Measurements from ENCODE around the gene TMEM238.

Gene TMEM238

DNA sequence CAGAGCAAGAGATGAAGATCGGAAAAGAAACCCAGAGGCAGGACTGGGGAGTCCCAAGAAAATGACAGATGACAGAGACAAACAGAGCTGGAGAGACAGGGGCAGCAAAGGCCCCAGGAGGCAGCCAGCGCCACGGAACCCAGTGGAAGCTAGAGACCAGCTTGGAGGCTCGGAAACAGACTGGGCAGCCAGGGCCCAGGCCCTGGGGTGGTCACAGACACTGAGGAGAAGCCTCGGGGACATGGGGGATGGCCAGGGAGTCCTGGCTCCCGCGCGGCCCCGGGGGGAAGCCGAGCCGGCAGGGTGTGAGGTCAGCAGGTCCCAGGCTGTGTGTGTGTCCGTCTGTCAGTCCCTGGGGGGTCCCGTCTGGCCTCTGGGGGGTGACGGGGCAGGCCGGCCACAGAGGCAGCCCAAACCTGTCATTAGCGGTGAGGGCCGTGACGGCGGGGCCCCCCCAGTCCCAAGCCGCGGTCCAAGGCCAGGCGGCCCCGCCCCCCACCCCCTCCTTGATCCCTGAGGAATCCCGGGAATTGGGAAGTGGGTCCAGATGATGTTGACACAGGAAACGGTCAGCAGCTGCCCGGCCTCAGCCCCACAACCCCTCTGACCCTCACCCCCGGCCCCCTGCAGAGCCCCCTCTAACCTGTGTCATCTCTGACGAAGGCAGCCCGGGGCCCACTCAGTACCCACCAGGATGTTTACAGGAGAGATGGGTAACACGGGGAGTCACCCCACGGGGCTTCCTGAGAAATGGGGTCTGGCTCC lies 9.9 kb downstream of the TMEM238 start:
- no peaks in the 10 kb centered on the region for H3K36me3 ChIP-seq (ENCODE audit: control insufficient read depth, insufficient read depth, low read length)
- no peak for DNase-seq (ENCODE audit: extremely low read depth, insufficient read length)
- TF ChIP-seq, protein P1, sequence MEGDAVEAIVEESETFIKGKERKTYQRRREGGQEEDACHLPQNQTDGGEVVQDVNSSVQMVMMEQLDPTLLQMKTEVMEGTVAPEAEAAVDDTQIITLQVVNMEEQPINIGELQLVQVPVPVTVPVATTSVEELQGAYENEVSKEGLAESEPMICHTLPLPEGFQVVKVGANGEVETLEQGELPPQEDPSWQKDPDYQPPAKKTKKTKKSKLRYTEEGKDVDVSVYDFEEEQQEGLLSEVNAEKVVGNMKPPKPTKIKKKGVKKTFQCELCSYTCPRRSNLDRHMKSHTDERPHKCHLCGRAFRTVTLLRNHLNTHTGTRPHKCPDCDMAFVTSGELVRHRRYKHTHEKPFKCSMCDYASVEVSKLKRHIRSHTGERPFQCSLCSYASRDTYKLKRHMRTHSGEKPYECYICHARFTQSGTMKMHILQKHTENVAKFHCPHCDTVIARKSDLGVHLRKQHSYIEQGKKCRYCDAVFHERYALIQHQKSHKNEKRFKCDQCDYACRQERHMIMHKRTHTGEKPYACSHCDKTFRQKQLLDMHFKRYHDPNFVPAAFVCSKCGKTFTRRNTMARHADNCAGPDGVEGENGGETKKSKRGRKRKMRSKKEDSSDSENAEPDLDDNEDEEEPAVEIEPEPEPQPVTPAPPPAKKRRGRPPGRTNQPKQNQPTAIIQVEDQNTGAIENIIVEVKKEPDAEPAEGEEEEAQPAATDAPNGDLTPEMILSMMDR (IDR thresholded peaks at IDR 0.05; ENCODE audit: insufficient read depth, low read length, poor library complexity, severe bottlenecking), result no peak
- no peaks in the 10 kb centered on the region; the same call in none of the 2 replicates for H3K27me3 ChIP-seq (replicated peaks; ENCODE audit: control insufficient read depth, insufficient read depth, low read length)
- no peak overlapping the region for H3K4me3 ChIP-seq (replicated peaks; ENCODE audit: low read depth, low read length)

DNA sequence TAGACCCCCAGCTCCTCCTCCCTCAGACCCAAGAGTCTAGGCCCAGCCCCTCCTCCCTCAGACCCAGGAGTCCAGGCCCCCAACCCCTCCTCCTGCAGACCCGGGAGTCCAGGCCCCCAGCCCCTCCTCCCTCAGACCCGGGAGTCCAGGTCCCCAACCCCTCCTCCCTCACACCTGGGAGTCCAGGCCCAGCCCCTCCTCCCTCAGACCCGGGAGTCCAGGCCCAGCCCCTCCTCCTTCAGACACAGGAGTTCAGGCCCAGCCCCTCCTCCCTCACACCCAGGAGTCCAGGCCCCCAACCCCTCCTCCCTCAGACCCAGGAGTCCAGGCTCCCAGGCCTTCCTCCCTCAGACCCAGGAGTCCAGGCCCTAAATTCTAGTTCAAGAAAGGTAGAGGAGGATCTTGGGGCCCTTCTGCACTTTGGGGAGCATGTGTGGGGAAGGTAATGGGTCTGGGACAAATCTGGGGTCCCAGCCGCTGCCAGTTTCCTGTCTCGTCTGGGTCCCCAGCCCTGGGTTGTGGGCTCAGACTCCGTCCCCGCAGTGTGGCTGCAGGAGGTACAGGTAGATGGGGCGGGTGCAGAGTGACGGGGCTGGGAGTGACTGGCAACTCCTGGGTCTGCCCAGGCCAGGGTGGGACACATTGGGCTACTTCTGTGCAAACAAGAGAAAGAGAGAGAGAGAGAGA lies 10.6 kb downstream of the TMEM238 start:
- DNase-seq (ENCODE audit: extremely low read depth, insufficient read length), result no peak
- TF ChIP-seq, protein P1 (IDR thresholded peaks at IDR 0.05; ENCODE audit: insufficient read depth, low read length, poor library complexity, severe bottlenecking), result no peak
- Histone ChIP-seq H3K27me3 (replicated peaks; ENCODE audit: control insufficient read depth, insufficient read depth, low read length) (no peaks in the 10 kb centered on the region; the same call in none of the 2 replicates), H3K36me3 (ENCODE audit: control insufficient read depth, insufficient read depth, low read length) (no peaks in the 10 kb centered on the region), H3K4me3 (replicated peaks; ENCODE audit: low read depth, low read length) (no peak overlapping the region)

DNA sequence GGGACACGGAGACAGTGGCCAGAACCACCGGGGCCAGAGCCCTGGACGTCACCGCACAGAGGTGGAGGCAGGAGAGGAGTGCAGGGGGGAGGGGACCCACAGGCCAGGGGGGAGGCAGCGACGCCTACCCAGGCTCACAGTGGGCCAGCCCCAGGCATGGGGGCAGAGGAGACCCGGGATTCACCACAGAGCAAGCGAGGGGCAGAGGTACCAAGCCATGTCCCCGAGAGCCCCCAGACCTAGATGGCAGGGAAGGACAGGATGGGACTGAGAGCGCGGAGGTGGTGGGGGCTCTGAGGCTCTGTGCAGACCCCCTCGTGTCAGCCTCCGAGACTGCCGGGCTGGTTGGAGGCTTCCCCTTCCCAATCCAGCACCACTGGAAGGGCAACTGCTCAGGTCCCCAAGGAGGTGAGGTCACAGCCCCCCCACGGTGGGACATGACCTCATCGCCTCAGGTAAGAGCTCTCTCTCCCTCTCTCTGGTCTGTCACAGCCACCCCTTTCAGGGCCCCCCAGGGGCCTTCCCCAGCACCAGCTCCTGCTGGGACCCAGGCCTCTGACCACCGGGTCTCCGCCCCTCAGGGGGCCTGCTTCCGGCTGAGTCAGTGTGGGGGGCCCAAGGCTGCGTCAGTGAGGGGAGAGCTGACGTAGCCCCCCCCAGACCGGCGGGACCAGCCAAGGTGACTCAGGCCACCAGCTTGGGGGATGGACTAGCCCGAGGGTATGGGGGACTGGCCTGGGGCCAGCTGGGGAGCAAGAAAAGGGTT lies 11.6 kb downstream of the TMEM238 start:
- TF ChIP-seq, protein P1 (IDR thresholded peaks at IDR 0.05; ENCODE audit: insufficient read depth, low read length, poor library complexity, severe bottlenecking), result no peak
- DNase-seq (ENCODE audit: extremely low read depth, insufficient read length), result no peak
- H3K36me3 ChIP-seq (ENCODE audit: control insufficient read depth, insufficient read depth, low read length), result no peaks in the 10 kb centered on the region
- no peaks in the 10 kb centered on the region; the same call in none of the 2 replicates for H3K27me3 ChIP-seq (replicated peaks; ENCODE audit: control insufficient read depth, insufficient read depth, low read length)
- no peak overlapping the region for H3K4me3 ChIP-seq (replicated peaks; ENCODE audit: low read depth, low read length)

DNA sequence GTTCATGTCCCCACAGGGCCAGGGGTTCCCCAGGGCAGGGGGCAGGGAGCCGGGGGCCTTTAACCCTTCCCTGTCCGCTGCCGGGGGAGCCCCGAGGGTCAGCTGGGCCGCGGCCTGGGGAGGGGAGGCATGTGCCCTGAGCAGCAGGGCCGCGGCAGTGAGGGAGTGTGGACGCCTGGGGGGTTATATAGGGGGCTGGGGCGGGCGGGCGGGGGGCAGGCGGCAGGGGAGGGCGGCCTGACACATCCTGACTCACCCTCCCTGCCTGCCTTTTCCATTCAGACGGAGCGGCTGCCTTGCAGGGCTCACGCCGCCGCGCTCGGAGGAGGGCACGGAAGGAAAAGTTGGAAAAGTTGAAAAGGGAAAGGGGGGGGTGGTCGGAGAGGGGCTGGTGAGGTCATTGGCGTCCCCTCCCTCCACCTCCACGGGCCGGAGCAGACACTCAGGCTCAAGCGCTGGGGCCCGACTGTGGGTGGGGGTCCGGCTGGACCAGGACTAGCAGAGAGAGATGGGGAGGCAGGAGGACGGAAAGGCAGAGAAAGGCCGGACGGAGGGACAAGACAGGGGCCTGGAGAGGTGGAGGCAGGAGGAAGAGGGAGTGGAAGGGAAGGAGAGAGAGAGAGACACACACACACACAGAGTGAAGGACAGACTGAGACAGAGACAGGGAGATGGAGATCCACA lies 13.6 kb downstream of the TMEM238 start, which contains the start of gene IL11:
Gene IL11 (minus strand): TSS at position 159 of the 684 bp plus-strand sequence. CDS start 153 bp downstream, at position 6.
- DNase-seq (ENCODE audit: extremely low read depth, insufficient read length), result no peak
- Histone ChIP-seq H3K4me3 (replicated peaks; ENCODE audit: low read depth, low read length) (no peak within 1 kb of the TSS), H3K27me3 (replicated peaks; ENCODE audit: control insufficient read depth, insufficient read depth, low read length) (no peaks in the 10 kb centered on the region; the same call in none of the 2 replicates), H3K36me3 (ENCODE audit: control insufficient read depth, insufficient read depth, low read length) (no peaks in the 10 kb centered on the region)
- TF ChIP-seq, protein P1 (IDR thresholded peaks at IDR 0.05; ENCODE audit: insufficient read depth, low read length, poor library complexity, severe bottlenecking), result no peak

DNA sequence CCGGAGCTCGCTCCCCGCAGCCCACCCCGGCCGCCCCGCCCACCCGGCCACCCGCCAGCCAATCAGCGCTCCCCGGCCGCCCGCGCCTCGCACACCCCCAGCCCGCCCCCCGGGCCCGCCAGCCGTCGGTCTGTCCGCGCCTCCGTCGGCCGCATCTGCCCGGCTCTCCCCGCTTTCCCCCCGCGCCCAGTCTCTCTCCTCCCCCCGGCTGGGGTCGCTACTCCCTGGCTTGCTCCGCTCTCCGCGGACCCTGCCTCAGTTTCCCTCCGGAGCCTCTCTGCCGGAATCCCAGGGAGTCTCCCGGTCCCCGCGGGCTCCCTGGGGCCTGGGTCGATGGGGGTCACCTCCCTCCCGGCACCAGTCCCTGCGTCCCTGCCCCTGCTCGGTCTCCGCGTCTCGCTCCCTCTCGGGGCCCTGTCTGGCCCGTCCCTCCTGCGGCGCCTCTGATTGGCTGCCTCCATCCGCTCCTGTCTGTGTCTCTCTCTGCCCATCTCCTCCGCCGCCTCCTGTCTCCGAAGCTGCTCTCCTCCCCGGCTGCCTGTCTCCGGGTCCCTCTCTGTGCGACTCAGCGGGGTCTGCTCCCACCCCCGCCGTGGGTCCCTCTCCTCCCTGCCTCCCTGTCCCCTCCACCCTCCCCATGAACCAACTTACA lies 14.3 kb downstream of the TMEM238 start:
- H3K4me3 ChIP-seq (replicated peaks; ENCODE audit: low read depth, low read length), result no peak overlapping the region
- DNase-seq (ENCODE audit: extremely low read depth, insufficient read length), result no peak
- no peaks in the 10 kb centered on the region; the same call in none of the 2 replicates for H3K27me3 ChIP-seq (replicated peaks; ENCODE audit: control insufficient read depth, insufficient read depth, low read length)
- no peaks in the 10 kb centered on the region for H3K36me3 ChIP-seq (ENCODE audit: control insufficient read depth, insufficient read depth, low read length)
- TF ChIP-seq, protein P1 (IDR thresholded peaks at IDR 0.05; ENCODE audit: insufficient read depth, low read length, poor library complexity, severe bottlenecking), result no peak

Measured in GM06990 (cell line).